Parathyroid adenoma (tissue), 2 donors: ENCODE results near the gene NKX2-1.

ENCODE experiments used
- H2AFZ ChIP-seq: fragments of 300-600 bp; sonication (generic); one replicate; pipeline ENCODE4 v1.7.0; 2017; ENCODE audit warnings: antibody characterized with exemption, mild to moderate bottlenecking
- H3K27ac ChIP-seq: fragments of 300-600 bp; sonication (generic); one replicate; pipeline ENCODE4 v1.7.0; 2017
- H3K27me3 ChIP-seq: fragments of 300-600 bp; sonication (generic); one replicate; pipeline ENCODE4 v1.7.0; 2017; ENCODE audit warnings: low read length; ENCODE audit not compliant: control insufficient read depth, insufficient read depth
- H3K36me3 ChIP-seq: fragments of 300-600 bp; sonication (generic); one replicate; pipeline ENCODE4 v1.7.0; 2017; ENCODE audit warnings: low read length; ENCODE audit not compliant: control insufficient read depth, insufficient read depth
- H3K4me1 ChIP-seq: fragments of 300-600 bp; sonication (generic); one replicate; pipeline ENCODE4 v1.7.0; 2017; ENCODE audit warnings: control low read depth
- H3K4me2 ChIP-seq: fragments of 300-600 bp; sonication (generic); one replicate; pipeline ENCODE4 v1.7.0; 2017; ENCODE audit warnings: low read length
- H3K4me3 ChIP-seq: fragments of 300-600 bp; sonication (generic); one replicate; pipeline ENCODE4 v1.7.0; 2017; ENCODE audit warnings: low read depth, low read length
- H3K79me2 ChIP-seq: fragments of 300-600 bp; sonication (generic); one replicate; pipeline ENCODE4 v1.7.0; 2017; ENCODE audit warnings: control low read depth
- H3K9ac ChIP-seq: fragments of 300-600 bp; sonication (generic); one replicate; pipeline ENCODE4 v1.7.0; 2017; ENCODE audit warnings: mild to moderate bottlenecking
- H3K9me3 ChIP-seq: fragments of 300-600 bp; sonication (generic); one replicate; pipeline ENCODE4 v1.7.0; 2017; ENCODE audit warnings: low read length; ENCODE audit not compliant: control insufficient read depth
- TF ChIP-seq, protein P1 (sequence below): fragments of 300-600 bp; sonication (generic); IDR thresholded peaks from one replicate; pipeline ENCODE4 v1.7.0; 2017; ENCODE audit warnings: antibody characterized with exemption, mild to moderate bottlenecking
- donor health status: primary hyperparathyroidism.

NKX2-1 gene

DNA sequence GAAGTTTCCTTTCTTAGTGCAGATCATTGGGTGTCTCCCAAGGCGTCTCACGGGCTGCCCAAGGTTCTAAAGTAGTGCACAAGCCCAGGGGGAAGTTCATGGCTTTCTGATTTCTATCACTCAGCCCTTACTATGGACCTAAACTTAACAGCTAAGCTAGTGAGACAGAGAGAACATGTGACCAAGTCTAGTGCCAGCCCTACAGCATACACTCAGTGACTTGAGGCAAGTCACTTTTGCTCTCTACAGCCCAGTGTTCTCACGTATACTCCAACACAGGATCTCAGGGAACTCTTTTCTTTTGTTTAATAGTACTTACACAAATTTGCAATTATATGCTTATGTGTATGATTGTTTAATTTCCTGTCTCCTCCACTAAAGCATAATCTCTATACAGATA lies 48.6 kb downstream of the NKX2-1 start:
- no peak overlapping the region for H2AFZ ChIP-seq
- TF ChIP-seq, protein P1, sequence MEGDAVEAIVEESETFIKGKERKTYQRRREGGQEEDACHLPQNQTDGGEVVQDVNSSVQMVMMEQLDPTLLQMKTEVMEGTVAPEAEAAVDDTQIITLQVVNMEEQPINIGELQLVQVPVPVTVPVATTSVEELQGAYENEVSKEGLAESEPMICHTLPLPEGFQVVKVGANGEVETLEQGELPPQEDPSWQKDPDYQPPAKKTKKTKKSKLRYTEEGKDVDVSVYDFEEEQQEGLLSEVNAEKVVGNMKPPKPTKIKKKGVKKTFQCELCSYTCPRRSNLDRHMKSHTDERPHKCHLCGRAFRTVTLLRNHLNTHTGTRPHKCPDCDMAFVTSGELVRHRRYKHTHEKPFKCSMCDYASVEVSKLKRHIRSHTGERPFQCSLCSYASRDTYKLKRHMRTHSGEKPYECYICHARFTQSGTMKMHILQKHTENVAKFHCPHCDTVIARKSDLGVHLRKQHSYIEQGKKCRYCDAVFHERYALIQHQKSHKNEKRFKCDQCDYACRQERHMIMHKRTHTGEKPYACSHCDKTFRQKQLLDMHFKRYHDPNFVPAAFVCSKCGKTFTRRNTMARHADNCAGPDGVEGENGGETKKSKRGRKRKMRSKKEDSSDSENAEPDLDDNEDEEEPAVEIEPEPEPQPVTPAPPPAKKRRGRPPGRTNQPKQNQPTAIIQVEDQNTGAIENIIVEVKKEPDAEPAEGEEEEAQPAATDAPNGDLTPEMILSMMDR: no peak
- no peaks in the 10 kb centered on the region for H3K79me2 ChIP-seq
- H3K9ac ChIP-seq: no peak overlapping the region
- no peak overlapping the region for H3K4me3 ChIP-seq
- H3K27me3 ChIP-seq: no peaks in the 10 kb centered on the region
- H3K9me3 ChIP-seq: no peaks in the 10 kb centered on the region
- no peak overlapping the region for H3K4me2 ChIP-seq
- no peak overlapping the region for H3K27ac ChIP-seq
- H3K36me3 ChIP-seq: no peaks in the 10 kb centered on the region
- H3K4me1 ChIP-seq: no peaks in the 10 kb centered on the region

- H3K4me3 ChIP-seq: no peak overlapping the region
- H3K27ac ChIP-seq: no peak overlapping the region
- H2AFZ ChIP-seq: no peak overlapping the region
- no peak overlapping the region for H3K4me2 ChIP-seq
- no peak overlapping the region for H3K9ac ChIP-seq
- H3K36me3 ChIP-seq: no peaks in the 10 kb centered on the region
- TF ChIP-seq, protein P1: no peak
- H3K9me3 ChIP-seq: no peaks in the 10 kb centered on the region
- no peaks in the 10 kb centered on the region for H3K4me1 ChIP-seq
- H3K79me2 ChIP-seq: no peaks in the 10 kb centered on the region
- H3K27me3 ChIP-seq: no peaks in the 10 kb centered on the region
Observed at GRCh38 chr14:36467332-36467731, 52.7 kb downstream of the NKX2-1 start.
